Amygdala (tissue), 56 donors: ENCODE results near the gene EGLN1.
"Not testable (repeated sequence)": the region's sequence is repeated elsewhere in the genome, so short reads cannot be mapped to it uniquely, and the experiment has no call there.

Source experiments
- DNase-seq, 56 donors: peaks; one replicate each; lab custom pipeline; 2025; lab: John Stamatoyannopoulos, UW

The EGLN1 gene

DNA sequence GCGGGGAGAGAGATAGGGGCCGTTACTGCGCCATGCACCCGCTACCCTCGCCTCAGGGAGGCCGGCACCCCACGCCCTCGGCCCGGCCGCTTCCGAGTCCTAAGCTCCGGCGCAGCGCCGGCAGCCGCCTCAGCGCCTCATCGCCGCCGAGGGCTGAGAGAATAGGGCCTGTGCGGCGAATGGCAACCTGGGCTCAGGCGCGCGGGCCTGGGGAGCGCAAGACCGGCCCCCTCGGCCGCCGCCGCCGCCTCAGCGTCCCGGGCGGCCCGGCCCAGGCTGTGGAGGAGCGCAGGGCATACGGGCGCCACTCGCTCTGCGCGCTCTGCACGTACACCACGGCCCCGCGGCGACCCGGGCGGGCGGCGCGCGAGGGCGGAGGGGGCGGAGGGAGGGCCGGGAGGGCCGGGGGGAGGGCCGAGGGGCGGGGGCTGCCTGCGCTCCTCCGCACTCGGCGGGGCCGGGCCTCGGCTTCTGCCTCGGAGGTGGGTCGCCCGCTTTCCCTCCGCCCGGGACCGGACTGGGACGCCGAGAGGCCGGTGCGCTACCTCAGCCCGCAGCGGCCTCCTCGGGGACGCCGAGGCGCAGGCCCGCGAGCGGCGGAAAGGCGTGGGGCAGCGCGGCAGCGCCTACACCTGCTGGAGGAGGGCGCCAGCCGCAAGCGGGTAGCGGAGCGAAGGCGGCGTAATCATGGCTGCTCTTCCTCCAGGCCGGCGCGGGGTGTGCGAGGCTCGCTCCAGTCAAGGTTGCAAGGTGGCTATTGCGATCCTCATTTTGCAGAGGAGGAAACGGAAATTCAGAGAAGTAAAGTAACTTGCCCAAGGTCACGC is at the start of gene EGLN1:
Gene EGLN1 (minus strand): TSS at position 317 of the 827 bp plus-strand sequence. CDS start 399 bp downstream, outside the sequence.
- peak in 54 of 56 donors; percentile 8 to 91 (median 71) for DNase-seq

DNA sequence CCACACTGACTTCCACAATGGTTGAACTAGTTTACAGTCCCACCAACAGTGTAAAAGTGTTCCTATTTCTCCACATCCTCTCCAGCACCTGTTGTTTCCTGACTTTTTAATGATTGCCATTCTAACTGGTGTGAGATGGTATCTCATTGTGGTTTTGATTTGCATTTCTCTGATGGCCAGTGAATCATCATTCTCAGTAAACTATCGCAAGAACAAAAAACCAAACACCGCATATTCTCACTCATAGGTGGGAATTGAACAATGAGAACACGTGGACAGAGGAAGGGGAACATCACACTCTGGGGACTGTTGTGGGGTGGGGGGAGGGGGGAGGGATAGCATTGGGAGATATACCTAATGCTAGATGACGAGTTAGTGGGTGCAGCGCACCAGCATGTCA is 49.4 kb upstream of the EGLN1 start:
- not testable (repeated sequence) for DNase-seq

DNA sequence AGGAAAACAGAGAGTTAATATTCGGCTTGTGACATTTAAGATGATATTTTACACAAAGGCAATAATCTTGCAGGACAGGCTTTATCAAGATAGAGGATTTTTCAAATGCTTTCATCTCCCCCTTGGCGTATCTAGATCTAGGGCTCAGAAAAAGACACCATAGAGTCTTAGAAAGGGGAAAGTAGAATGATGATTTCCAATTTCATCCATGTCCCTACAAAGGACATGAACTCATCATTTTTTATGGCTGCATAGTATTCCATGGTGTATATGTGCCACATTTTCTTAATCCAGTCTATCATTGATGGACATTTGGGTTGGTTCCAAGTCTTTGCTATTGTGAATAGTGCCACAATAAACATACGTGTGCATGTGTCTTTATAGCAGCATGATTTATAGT is 48.9 kb upstream of the EGLN1 start:
- not testable (repeated sequence) for DNase-seq

DNA sequence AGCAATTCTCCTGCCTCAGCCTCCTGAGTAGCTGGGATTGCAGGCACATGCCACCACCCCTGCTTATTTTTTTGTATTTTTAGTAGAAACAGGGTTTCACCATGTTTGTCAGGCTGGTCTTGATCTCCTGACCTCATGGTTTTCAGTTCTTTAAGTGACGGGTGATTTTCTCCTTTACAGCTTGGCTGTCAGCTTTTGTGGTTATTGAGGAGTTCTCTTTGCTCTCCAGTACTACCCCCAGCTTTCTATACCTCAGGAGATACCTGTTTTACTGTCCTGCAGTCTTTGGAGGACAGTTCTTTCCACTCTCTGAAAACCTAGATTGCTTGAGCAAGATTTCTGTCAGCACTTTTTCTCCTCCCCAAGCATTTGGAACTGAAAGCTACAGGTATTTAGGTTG is 45.9 kb upstream of the EGLN1 start:
- DNase-seq = no peak

DNA sequence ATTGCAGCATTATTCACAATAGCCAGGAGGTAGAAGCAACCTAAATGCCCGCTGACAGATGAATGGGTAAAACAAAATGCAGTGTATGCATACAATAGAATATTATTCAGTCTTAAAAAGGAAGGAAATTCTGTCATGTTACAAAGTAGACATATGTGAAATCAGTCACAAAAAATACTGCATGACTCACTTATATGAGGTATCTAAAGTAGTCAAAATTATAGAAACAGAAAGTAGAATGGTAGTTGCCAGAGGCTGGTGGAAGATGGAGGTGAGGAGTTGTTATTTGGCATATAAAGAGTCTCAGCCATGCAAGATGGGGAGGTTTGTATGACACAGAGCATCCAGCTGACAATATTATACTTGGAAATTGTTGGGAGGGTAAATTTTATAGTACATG is 43.0 kb upstream of the EGLN1 start:
- DNase-seq = no peak

DNA sequence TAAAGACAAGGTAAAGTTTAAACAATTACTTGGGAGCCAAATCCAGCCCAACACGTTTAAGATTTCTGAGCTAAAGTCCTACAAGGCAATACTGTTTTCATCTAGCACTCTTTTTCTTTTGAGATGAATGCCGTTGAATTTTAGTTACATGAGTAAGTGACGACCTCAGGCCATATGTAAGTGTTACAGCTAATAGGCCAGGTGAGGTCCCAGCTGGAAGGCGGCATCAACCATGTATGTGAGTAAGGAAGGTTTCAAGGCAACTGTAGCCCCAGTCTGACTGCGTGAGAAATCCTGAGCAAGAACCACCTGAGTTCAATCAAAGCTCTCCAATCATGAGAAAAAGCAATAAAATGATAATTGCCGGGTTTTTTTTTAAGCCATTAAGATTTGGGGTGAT is 41.5 kb upstream of the EGLN1 start:
- DNase-seq = no peak

DNA sequence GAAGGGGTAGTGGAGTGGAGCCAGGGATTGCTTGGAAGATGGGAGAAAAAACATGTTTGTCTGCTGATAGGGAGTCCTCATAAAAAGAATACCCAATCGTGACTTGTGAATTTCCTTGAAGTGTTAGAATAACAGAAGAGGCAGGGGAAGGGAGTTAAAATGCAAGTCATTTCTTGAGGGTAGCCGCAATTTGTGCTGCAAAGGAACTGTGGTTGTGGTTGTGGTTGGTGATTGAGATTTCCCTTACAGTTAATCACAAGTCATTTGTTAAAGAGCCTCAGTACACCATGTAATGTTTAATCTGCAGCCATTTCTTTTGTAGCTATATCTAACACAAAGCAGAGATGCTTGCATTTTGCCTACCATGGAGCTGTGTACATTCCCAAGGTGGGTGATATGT is 38.5 kb upstream of the EGLN1 start:
- DNase-seq = no peak

DNA sequence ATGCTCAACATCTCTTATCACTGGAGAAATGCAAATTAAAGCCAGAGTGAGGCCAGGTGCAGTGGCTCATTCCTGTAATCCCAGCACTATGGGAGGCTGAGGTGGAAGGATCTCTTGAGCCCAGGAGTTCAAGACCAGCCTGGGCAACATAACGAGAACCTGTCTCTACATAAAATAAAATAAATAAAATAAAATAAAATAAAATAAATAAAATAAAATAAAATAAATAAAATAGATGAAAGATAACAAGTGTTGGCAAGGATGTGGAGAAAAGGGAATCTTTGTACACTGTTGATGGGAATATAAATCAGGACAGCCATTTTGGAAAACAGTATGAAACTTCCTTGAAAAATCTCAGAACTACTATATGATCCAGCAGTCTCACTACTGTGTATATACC is 37.4 kb upstream of the EGLN1 start:
- DNase-seq = not testable (repeated sequence)

DNA sequence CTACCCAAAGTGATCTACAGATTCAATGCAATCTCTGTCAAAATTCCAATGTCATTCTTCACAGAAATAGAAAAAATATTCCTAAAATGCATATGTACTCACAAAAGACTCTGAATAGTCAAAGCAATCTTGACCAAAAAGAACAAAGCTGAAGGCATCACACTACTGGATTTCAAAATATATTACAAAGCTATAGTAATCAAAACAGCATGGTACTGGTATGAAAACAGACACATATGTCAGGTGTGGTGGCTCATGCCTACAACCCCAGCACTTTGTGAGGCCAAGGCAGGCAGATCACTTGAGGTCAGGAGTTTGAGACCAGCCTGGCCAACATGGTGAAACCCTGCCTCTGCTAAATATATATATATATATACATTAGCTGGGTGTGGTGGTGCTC is 35.9 kb upstream of the EGLN1 start:
- not testable (repeated sequence) for DNase-seq

DNA sequence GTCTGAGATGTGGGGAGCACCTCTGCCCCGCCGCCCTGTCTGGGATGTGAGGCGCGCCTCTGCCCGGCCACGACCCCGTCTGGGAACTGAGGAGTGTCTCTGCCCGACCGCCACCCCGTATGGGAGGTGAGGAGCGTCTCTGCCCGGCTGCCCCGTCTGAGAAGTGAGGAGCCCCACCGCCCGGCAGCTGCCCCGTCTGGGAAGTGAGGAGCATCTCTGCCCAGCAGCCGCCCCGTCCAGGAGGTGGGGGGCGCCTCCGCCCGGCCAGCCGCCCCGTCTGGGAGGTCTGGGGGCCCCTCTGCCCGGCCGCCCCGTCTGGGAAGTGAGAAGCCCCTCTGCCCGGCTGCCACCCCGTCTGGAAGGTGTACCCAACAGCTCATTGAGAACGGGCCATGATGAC is 32.0 kb upstream of the EGLN1 start:
- DNase-seq = not testable (repeated sequence)

DNA sequence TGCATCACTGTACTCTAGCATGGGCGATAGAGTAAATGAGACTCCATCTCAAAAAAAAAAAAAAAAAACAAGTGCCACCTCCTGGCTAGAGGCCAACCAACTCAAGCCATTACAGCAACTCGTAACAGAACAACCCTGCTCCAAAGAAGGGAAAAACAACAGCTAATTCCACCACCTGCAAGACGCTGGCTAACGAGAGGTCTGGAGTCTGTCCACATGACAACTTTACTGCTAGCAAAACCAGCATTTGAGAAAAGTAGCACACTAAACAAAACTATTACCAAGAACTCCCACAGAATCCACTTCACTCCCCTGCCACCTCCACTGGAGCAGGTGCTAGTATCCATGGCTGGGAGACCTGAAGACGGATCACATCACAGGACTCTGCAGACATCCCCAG is 24.1 kb upstream of the EGLN1 start:
- DNase-seq = no peak

DNA sequence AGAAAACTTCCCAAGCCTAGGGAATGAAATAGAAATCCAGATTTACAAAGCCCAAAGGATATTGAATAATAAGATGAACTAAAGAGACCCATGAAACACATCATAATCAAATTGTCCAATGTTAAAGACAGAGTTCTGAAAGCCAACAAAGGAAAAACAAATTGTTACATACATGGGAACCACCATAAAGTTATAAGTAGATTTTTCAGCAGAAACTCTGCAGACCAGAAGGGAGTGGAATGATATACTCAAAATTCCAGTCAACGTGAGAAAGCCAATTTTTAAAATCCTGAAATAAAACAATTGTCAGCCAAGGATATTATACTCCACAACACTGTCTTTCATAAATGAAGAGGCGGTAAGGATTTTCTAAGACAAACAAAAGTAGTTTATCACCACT is 22.0 kb upstream of the EGLN1 start:
- DNase-seq = no peak

DNA sequence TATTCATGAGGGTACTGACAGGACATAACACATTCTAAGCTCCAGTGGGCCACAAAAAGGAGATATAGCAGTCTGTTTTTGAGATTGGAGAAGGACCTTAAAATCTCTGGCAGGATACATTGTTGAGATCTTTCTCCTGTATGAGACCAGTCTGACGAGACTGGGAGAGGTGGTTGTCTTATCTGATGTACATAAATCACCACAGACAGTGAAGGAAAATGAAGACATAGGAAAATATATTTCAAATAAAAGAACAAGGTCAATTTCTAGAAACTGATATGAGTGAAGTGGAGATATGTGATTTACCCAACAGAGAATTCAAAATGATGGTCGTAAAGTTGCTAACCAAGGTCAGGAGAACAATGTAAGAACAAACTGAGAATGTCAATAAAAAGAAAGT is 21.3 kb upstream of the EGLN1 start:
- no peak for DNase-seq

DNA sequence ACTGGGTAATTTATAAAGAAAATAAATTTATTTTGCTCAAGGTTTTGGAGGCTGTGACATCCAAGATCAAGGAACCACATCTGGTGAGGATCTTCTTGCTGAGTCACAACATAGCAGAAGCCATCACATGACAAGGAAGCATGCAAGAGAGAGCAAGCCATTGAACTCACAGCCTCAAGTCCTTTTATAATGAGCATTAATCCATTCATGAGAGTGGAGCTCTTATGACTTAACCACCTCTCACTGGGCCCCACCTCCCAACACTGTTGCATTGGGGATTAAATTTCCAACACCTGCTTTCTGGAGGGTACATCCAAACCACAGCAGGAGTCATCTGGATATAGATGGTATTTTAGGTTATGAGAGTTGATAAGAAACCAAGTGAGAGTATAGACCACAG is 20.6 kb upstream of the EGLN1 start:
- no peak for DNase-seq

DNA sequence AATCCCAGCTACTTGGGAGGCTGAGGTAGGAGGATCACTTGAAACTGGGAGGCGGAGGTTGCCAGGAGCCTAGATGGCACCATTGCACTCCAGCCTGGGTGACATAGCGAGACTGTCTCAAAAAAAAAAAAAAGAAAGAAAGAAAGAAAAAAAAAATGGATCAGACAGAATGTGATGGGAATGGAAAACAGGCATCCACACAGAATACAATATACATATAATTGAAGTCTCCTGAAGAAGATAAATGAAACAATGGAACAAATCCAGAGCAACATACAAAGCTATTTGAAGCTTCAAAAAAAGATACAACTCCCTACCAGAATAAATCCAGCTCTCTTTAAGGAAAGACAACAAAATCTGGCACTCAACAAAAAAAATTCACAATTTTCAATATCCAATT is 10.9 kb upstream of the EGLN1 start:
- DNase-seq = no peak

DNA sequence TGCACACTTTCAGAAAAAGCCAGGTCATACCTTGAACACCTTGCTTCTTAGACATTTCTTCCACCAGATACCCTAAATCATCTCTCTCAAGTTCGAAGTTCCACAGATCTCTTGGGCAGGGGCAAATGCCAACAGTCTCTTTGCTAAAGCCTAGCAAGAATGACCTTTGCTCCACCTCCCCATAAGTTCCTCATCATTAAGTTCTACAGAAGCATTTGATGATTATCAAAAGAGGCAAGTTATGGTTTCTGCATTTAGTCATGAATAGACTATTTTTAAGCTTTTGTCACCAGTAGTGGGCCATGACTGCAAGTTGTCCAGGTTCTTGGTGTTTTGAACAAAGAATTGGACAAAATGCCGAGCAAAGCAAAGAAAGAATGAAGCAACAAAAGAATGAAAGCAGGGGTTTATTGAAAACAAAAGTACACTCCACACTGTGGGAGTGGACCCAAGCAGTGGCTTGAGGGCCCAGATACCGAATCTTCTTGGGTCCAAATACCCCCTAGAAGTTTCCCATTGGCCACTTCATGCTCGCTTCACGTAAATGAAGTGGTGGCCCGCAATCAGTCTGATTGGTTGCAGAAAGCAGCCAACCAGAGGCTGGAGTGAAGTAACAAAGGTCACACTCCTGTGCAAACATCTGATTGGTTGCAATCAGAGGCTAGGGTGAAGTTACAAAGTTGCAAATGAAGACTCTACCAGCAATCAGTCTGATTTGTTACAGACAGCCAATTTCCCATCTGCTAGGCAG is 9.8 kb upstream of the EGLN1 start:
- DNase-seq = no peak

DNA sequence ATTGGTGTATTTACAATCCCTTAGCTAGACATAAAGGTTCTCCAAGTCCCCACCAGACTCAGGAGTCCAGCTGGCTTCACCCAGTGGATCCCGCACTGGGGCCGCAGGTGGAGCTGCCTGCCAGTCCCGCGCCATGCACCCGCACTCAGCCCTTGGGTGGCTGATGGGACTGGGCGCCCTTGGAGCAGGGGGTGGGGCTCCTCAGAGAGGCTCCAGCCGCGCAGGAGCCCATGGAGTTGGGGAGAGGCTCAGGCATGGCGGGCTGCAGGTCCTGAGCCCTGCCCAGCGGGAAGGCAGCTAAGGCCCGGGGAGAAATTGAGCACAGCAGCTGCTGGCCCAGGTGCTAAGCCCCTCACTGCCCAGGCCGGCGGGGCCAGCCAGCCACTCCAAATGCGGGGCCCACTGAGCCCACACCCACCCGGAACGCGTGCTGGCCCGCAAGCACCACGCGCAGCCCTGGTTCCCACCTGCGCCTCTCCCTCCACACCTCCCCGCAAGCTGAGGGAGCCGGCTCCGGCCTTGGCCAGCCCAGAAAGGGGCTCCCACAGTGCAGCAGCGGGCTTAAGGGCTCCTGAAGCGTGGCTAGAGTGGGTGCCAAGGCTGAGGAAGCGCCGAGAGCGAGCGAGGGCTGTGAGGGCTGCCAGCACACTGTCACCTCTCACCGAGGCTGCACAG is 8.7 kb upstream of the EGLN1 start:
- DNase-seq = not testable (repeated sequence)

DNA sequence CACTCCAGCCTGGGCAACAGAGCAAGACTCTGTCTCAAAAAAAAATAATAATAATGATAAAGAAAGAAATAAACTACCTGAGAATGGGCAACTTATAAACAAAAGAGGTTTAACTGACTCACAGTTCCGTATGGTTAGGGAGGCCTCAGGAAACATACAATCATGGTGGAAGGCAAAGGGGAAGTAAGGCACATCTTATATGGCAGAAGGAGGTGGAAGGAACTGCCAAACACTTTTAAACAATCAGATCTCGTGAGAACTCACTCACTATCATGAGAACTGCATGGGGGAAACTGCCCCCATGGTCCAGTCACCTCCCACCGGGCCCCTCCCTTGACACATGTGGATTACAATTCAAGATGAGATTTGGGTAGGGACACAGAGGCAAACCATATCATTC is 6.3 kb upstream of the EGLN1 start:
- no peak for DNase-seq

DNA sequence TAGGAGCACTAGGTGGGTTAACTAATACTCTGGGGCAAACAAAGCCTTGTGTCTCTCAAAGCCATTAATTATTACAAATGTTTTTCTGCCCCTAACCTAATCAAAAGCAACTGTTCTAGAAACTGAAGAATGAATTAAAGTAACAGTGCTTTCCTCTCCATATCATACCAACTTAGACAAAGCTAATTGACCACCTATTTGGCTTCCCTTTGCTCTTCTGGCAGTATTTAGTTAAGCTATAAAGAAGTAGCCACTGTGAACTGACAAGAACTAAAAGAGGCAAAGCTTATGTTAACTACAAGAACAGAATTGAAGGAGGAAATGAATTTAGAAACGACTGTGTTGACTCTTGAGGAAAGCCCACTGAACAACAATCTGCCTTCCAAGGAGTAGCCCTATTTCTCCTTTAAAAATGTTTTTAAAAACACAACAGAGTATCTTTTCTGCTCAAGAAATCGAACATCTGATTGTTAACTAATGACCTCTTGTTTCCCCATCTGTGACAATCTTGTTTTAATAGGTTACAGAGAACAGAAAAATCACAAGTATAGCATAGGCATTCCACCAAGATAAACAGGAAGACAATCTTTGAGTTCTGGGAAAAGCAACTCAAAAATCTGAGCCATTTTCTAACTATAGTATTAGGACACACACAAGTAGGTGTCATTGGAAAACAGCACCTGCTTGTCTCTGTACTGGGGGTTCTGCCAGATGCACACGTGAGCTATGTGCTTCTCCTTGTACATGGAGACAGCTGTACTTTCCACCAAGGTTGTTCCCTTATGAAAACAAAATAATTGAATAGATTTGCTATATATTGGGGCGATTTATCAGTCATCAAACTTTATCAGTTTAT is 3.1 kb upstream of the EGLN1 start:
- DNase-seq = no peak

DNA sequence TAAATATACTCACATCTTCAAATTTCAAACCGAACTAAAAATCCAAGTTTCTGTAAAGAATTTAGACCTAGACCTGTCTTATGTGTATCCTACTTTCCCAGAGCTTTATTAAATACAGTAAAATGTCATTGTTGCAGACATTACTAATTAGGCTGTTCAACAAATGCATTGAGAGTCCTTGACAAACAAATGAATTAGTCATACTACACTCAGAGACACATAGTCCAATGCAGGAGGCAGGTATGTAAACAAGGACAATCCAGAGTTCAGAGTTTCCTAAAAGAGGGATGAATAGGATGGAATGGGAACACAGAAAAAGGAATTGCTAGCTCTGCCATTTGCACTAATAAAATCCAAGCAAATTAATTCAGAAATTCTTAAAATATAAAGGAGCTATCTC is 1.6 kb upstream of the EGLN1 start:
- DNase-seq = no peak
